ENCODE measurements around the gene PCDH9.

The PCDH9 gene

GRCh38 chr13:66844933-66845332 lies 385.2 kb downstream of the PCDH9 start:
- no peak for TF ChIP-seq CTCF (conservative IDR thresholded peaks at IDR 0.05; ENCODE audit: low read depth, low read length)
- no peak overlapping the region for H3K4me3 ChIP-seq (ENCODE audit: low read depth, low read length)
- no peak for DNase-seq (ENCODE audit: low read depth)

DNA sequence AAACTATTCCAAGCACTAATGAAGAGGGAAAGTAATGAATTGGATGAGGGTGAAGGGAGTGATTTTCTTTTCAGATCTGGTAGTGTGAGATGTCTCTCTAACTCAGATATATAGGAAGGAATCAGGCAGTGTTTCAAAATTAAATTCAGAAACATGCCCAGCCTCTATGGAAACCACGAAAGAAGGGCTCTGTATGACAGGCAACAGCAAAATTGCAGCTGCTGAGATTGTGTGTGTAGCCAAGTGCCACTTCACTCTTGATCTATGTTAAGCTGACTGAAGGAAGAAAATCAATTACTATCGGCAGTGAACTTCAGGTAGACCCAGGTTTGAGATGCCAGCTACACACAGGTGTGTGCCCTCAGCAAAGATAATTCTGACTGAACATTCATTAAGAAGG lies 387.4 kb downstream of the PCDH9 start:
- no peak for DNase-seq (ENCODE audit: low read depth)
- no peak overlapping the region for H3K4me3 ChIP-seq (ENCODE audit: low read depth, low read length)
- no peak for TF ChIP-seq CTCF (conservative IDR thresholded peaks at IDR 0.05; ENCODE audit: low read depth, low read length)

GRCh38 chr13:66840621-66841020 lies 389.5 kb downstream of the PCDH9 start:
- no peak overlapping the region for H3K4me3 ChIP-seq (ENCODE audit: low read depth, low read length)
- no peak for DNase-seq (ENCODE audit: low read depth)
- no peak for TF ChIP-seq CTCF (conservative IDR thresholded peaks at IDR 0.05; ENCODE audit: low read depth, low read length)

- H3K4me3 ChIP-seq (ENCODE audit: low read depth, low read length) = no peak overlapping the region
- TF ChIP-seq CTCF (conservative IDR thresholded peaks at IDR 0.05; ENCODE audit: low read depth, low read length) = no peak
- no peak for DNase-seq (ENCODE audit: low read depth)
These were observed 392.9 kb downstream of the PCDH9 start for GRCh38 chr13:66837246-66837645.

- DNase-seq (ENCODE audit: low read depth) = peak; percentile 82
- no peak for TF ChIP-seq CTCF (conservative IDR thresholded peaks at IDR 0.05; ENCODE audit: low read depth, low read length)
- H3K4me3 ChIP-seq (ENCODE audit: low read depth, low read length) = no peak overlapping the region
These were observed 395.0 kb downstream of the PCDH9 start for GRCh38 chr13:66835040-66835628.

- no peak for TF ChIP-seq CTCF (conservative IDR thresholded peaks at IDR 0.05; ENCODE audit: low read depth, low read length)
- DNase-seq (ENCODE audit: low read depth) = peak; percentile 5
- no peak overlapping the region for H3K4me3 ChIP-seq (ENCODE audit: low read depth, low read length)
These were observed 399.0 kb downstream of the PCDH9 start for GRCh38 chr13:66830940-66831716.

DNA sequence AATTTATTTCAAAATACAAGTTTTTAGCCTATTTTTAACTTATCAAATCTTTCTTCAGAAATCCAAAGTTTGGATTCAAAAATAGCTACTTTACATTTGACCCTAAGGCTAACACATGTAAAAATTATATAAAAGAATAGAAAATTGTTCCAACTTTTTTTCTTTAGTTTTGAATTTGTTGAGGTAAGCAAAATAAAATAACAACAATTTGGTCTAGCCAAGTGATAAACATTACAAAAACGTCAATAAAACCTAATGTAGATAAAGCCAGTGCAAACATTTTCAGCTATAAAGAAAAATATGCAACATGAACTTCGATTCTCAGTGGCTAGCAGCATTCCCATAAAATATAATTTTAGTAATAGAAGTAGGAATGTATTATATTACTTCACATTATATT lies 400.3 kb downstream of the PCDH9 start:
- no peak for TF ChIP-seq CTCF (conservative IDR thresholded peaks at IDR 0.05; ENCODE audit: low read depth, low read length)
- no peak overlapping the region for H3K4me3 ChIP-seq (ENCODE audit: low read depth, low read length)
- no peak for DNase-seq (ENCODE audit: low read depth)
